MCF 10A (cell line): ENCODE measurements around the gene LMO2. TPM values are rescaled to one million over a fixed set of nuclear protein-coding genes. Genes with fewer than 3 reads are reported as not detected.

Source experiments
- BruUV-seq: library from RNA; stranded (reverse); fragments of 400-500 nt; replicated peaks from 2 replicates; lab custom pipeline; 2021; lab: Mats Ljungman, UMichigan
- CTCF ChIA-PET: fragments of 300-600 bp; sonication (Branson Sonifier 250); formaldehyde crosslinking; extraction: SDS; loops from one replicate; lab custom pipeline; 2021; ENCODE audit warnings: antibody characterized with exemption, inconsistent platforms; lab: Yijun Ruan, JAX
- POLR2A ChIA-PET: fragments of 300-600, 350-650 bp; sonication (Branson Sonifier 250); formaldehyde crosslinking; extraction: SDS; loops from one replicate; lab custom pipeline; 2020; ENCODE audit warnings: antibody characterized with exemption, inconsistent platforms; lab: Yijun Ruan, JAX
- DNase-seq: peaks from one replicate; pipeline ENCODE4 v3.0.0-alpha.2; 2018; ENCODE audit not compliant: unreplicated experiment
- H3K27ac Mint-ChIP-seq: one replicate; pipeline ENCODE4 v1.8.0; 2022; ENCODE audit warnings: mild to moderate bottlenecking, low read depth, mixed read lengths; ENCODE audit not compliant: unreplicated experiment
- H3K27me3 Mint-ChIP-seq: one replicate; pipeline ENCODE4 v1.8.0; 2022; ENCODE audit warnings: mixed read lengths; ENCODE audit not compliant: insufficient read depth, unreplicated experiment
- H3K36me3 Mint-ChIP-seq: one replicate; pipeline ENCODE4 v1.8.0; 2022; ENCODE audit warnings: mild to moderate bottlenecking, moderate library complexity, mixed read lengths; ENCODE audit not compliant: insufficient read depth, unreplicated experiment
- H3K4me1 Mint-ChIP-seq: one replicate; pipeline ENCODE4 v1.8.0; 2022; ENCODE audit warnings: mixed read lengths; ENCODE audit not compliant: insufficient read depth, unreplicated experiment
- H3K4me3 Mint-ChIP-seq: one replicate; pipeline ENCODE4 v1.8.0; 2022; ENCODE audit warnings: mild to moderate bottlenecking, moderate library complexity, mixed read lengths; ENCODE audit not compliant: unreplicated experiment
- H3K9me3 Mint-ChIP-seq: one replicate; pipeline ENCODE4 v1.8.0; 2022; ENCODE audit warnings: mixed read lengths; ENCODE audit not compliant: unreplicated experiment
- intact Hi-C: fragments of 100-400 bp; cut with micrococcal nuclease; formaldehyde crosslinking; loops from 2 replicates; pipeline ENCODE4 v1.14.1; 2022
- total RNA-seq: library from RNA; stranded (reverse); gene quantifications from 2 replicates; pipeline ENCODE4 v1.2.3, GENCODE V29; 2022
- TF ChIP-seq, protein P1 (sequence below): fragments of 200-600 bp; IDR thresholded peaks from one replicate; pipeline ENCODE4 v1.8.0; 2022; ENCODE audit warnings: antibody characterized with exemption, mild to moderate bottlenecking; ENCODE audit not compliant: unreplicated experiment

Gene LMO2
- total RNA-seq, 1 experiment from 2014 or later = 0.89 TPM

GRCh38 chr11:33910296-33910957, 18.6 kb upstream of the LMO2 start:
- H3K9me3 Mint-ChIP-seq = no peaks in the 10 kb centered on the region
- peaks cover 2% of the 10 kb centered on the region for H3K27me3 Mint-ChIP-seq
- intact Hi-C loops = no loop called here
- TF ChIP-seq, protein P1, sequence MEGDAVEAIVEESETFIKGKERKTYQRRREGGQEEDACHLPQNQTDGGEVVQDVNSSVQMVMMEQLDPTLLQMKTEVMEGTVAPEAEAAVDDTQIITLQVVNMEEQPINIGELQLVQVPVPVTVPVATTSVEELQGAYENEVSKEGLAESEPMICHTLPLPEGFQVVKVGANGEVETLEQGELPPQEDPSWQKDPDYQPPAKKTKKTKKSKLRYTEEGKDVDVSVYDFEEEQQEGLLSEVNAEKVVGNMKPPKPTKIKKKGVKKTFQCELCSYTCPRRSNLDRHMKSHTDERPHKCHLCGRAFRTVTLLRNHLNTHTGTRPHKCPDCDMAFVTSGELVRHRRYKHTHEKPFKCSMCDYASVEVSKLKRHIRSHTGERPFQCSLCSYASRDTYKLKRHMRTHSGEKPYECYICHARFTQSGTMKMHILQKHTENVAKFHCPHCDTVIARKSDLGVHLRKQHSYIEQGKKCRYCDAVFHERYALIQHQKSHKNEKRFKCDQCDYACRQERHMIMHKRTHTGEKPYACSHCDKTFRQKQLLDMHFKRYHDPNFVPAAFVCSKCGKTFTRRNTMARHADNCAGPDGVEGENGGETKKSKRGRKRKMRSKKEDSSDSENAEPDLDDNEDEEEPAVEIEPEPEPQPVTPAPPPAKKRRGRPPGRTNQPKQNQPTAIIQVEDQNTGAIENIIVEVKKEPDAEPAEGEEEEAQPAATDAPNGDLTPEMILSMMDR = no peak
- no peaks in the 10 kb centered on the region for H3K36me3 Mint-ChIP-seq
- ChIA-PET POLR2A (interaction anchor here (1.4 to 3.7 kb wide), 1 partner anchor 11 kb away, joined by 3 to 14 read pairs; no protein-coding TSS in a partner anchor), CTCF (interaction anchor here (0.6 to 2.7 kb wide), 6 partner anchors 11 to 143 kb away, joined by 3 to 8 read pairs (median 3); no protein-coding TSS in a partner anchor)
- H3K4me1 Mint-ChIP-seq = peaks cover 10% of the 10 kb centered on the region
- no TSS peak for BruUV-seq
- H3K4me3 Mint-ChIP-seq = no peak overlapping the region
- no peak overlapping the region for H3K27ac Mint-ChIP-seq
- DNase-seq = no peak

DNA sequence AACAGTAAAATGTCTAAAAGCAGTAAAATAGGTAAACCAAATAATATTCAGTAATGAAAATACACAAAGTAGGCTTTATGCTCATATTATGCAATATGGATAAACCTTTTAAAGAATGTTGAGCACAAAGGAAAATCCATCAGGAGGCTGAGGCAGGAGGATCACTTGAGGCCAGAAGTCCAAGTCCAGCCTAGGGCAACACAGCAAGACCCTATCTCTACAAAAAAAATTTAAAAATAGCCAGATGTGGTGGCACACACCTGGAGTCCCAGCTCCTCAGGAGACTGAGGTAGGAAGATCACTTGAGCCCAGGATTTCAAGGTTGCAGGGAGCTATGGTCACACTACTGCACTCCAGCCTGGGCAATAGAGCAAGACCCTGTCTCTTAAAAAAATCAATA, 17.7 kb upstream of the LMO2 start:
- DNase-seq = no peak
- H3K27me3 Mint-ChIP-seq = peaks cover 4% of the 10 kb centered on the region
- ChIA-PET CTCF (interaction anchor here (0.6 to 2.7 kb wide), 3 partner anchors 10 to 144 kb away, joined by 3 to 8 read pairs (median 3); no protein-coding TSS in a partner anchor), POLR2A (interaction anchor here (0.7 to 1.4 kb wide), 2 partner anchors 10 to 241 kb away, joined by 3 read pairs; no protein-coding TSS in a partner anchor)
- TF ChIP-seq, protein P1 = no peak
- no TSS peak for BruUV-seq
- H3K27ac Mint-ChIP-seq = no peak overlapping the region
- H3K36me3 Mint-ChIP-seq = no peaks in the 10 kb centered on the region
- H3K9me3 Mint-ChIP-seq = no peaks in the 10 kb centered on the region
- H3K4me1 Mint-ChIP-seq = peaks cover 10% of the 10 kb centered on the region
- H3K4me3 Mint-ChIP-seq = no peak overlapping the region
- intact Hi-C loops = no loop called here

DNA sequence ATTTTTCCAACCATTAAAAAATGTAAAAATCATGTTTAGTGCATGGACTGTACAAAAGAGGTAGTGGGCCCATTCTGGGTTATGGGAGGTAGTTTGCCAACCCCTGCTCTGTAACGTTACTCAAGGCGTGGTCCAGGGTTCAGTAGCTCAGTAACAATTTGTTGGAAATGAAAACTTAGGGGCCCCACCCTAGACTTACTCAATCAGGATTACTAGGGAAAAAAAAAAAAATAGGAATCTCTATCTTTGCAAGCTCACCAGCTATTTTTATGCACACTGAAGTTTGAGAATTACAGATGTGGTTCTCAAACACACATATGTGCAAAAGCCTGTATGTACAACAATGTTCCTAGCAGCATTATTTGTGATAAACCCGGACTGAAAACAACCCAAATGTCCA, 17.3 kb upstream of the LMO2 start:
- DNase-seq = no peak
- no TSS peak for BruUV-seq
- H3K36me3 Mint-ChIP-seq = no peaks in the 10 kb centered on the region
- no peak overlapping the region for H3K27ac Mint-ChIP-seq
- peaks cover 8% of the 10 kb centered on the region for H3K27me3 Mint-ChIP-seq
- no peaks in the 10 kb centered on the region for H3K9me3 Mint-ChIP-seq
- TF ChIP-seq, protein P1 = no peak
- peaks cover 10% of the 10 kb centered on the region for H3K4me1 Mint-ChIP-seq
- POLR2A ChIA-PET = interaction anchor here (0.7 to 1.4 kb wide), 2 partner anchors 10 to 241 kb away, joined by 3 read pairs; no protein-coding TSS in a partner anchor
- no peak overlapping the region for H3K4me3 Mint-ChIP-seq
- intact Hi-C loops = no loop called here
- CTCF ChIA-PET = interaction anchor here (2.7 kb wide), 1 partner anchor 51 kb away, joined by 8 read pairs; no protein-coding TSS in a partner anchor

- Mint-ChIP-seq H3K36me3 (no peaks in the 10 kb centered on the region), H3K27me3 (peaks cover 19% of the 10 kb centered on the region), H3K9me3 (no peaks in the 10 kb centered on the region), H3K4me3 (no peak overlapping the region), H3K27ac (no peak overlapping the region), H3K4me1 (peaks cover 2% of the 10 kb centered on the region)
- BruUV-seq = no TSS peak
- intact Hi-C loops = no loop called here
- TF ChIP-seq, protein P1 = no peak
- CTCF ChIA-PET = interaction anchor here (0.6 kb wide), 1 partner anchor 802 kb away, joined by 3 read pairs; no protein-coding TSS in a partner anchor
- POLR2A ChIA-PET = no interaction called here
- DNase-seq = no peak
Observed at GRCh38 chr11:33907421-33907820, 15.5 kb upstream of the LMO2 start.
